NCI-H226 (cell line): Measurements from ENCODE around the gene SGO2.
"Not testable (repeated sequence)": the region's sequence is repeated elsewhere in the genome, so short reads cannot be mapped to it uniquely, and the experiment has no call there.

Experiments used
- DNase-seq: peaks from one replicate; pipeline ENCODE4 v3.0.0-alpha.2; 2015

Gene SGO2

GRCh38 chr2:200595913-200596312 is 69.9 kb downstream of the SGO2 start:
- no peak for DNase-seq

GRCh38 chr2:200596774-200597570 is 71.0 kb downstream of the SGO2 start:
- no peak for DNase-seq

GRCh38 chr2:200599206-200599605 is 73.2 kb downstream of the SGO2 start:
- no peak for DNase-seq

- DNase-seq, result peak; percentile 39
Observed at GRCh38 chr2:200600549-200601225, 74.7 kb downstream of the SGO2 start.

GRCh38 chr2:200602584-200602983 is 76.6 kb downstream of the SGO2 start:
- DNase-seq, result no peak

- peak; percentile 74 for DNase-seq
Observed at GRCh38 chr2:200603972-200604371, 78.0 kb downstream of the SGO2 start.

- DNase-seq, result peak; percentile 34
Observed at GRCh38 chr2:200604571-200605255, 78.7 kb downstream of the SGO2 start.

GRCh38 chr2:200608341-200609027 is 82.5 kb downstream of the SGO2 start:
- no peak for DNase-seq

GRCh38 chr2:200609028-200609614 is 83.1 kb downstream of the SGO2 start:
- peak; percentile 60 for DNase-seq

- not testable (repeated sequence) for DNase-seq
Observed at GRCh38 chr2:200610217-200610616, 84.2 kb downstream of the SGO2 start.

- DNase-seq, result peak; percentile 5
Observed at GRCh38 chr2:200613692-200614091, 87.7 kb downstream of the SGO2 start.

- DNase-seq, result no peak
Observed at GRCh38 chr2:200614249-200614648, 88.2 kb downstream of the SGO2 start.

- DNase-seq, result peak; percentile 54
Observed at GRCh38 chr2:200615247-200615646, 89.2 kb downstream of the SGO2 start.

GRCh38 chr2:200616193-200616592 is 90.2 kb downstream of the SGO2 start:
- no peak for DNase-seq

- DNase-seq, result no peak
Observed at GRCh38 chr2:200616656-200617055, 90.6 kb downstream of the SGO2 start.

- DNase-seq, result no peak
Observed at GRCh38 chr2:200617156-200618053, 91.4 kb downstream of the SGO2 start.

GRCh38 chr2:200618054-200618419 is 92.0 kb downstream of the SGO2 start:
- DNase-seq, result no peak

GRCh38 chr2:200618590-200619021 is 92.6 kb downstream of the SGO2 start:
- DNase-seq, result no peak

- DNase-seq, result no peak
Observed at GRCh38 chr2:200619279-200619678, 93.3 kb downstream of the SGO2 start.

- DNase-seq, result no peak
Observed at GRCh38 chr2:200620606-200621390, 94.8 kb downstream of the SGO2 start.

- DNase-seq, result no peak
Observed at GRCh38 chr2:200622106-200622505, 96.1 kb downstream of the SGO2 start.
